ENCODE measurements around the gene PAX8.
A peak's percentile ranks its signal among the peaks of the same experiment; 100 is the strongest.

Gene PAX8

DNA sequence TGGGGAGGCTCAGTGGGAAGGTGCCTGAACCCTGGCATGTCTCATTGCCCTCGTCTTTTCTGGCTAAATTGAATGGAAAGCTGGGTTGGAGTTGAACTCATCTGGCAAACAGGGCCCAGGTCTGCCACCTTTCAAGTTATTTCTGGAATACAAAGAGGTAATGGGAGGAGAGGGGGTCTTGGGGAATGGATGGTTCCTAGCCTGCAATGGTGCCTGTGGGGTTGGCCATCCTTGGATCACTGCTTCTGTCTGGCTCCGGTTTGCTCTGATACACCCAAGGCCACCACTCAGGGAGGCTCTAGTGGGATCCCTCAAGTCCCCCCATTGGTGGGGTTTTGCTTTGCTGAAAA, 59.7 kb downstream of the PAX8 start:
- DNase-seq: no peak

DNA sequence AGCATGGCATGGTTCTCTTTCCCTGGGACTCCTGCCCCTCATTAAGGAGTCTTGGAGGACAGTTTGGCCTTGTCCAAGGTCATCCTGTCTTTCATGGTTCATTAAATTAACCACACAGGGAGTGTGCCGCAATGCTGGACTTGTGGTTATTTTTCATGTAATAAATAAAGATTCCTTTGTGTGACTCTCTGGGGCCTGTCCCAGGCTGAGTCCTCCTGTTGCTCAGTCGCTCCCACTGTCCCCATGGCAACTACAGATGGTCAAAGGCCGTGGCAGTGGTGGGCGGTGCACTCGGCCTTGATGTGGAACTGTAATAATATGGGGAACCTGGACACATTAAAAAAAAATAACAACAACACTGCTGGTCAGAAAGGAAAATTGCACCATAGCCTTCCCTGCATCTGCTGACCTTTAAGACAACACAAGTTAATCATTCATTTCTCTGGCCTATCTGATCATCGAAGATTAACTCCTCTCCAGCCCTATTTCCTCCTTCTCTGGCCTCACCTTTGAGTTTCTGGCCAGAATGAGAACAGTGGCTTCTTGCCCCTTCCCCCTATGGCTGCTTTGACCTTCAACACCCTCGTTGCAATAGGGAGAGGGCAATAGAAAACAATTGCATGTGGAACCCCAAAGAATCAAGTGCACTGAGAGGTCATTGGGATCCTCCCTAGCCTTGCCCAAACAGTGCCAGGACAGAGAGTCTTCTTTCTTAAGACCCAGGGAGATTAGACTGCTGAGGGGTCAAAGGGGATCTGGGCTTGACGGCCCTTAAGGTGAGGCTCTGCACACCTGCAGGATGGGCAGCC, 60.2 kb downstream of the PAX8 start:
- DNase-seq: peak; percentile 48

- DNase-seq: no peak
These were observed 61.1 kb downstream of the PAX8 start for GRCh38 chr2:113217455-113218282.

- no peak for DNase-seq
These were observed 61.7 kb downstream of the PAX8 start for GRCh38 chr2:113216891-113217454.

GRCh38 chr2:113216321-113216720, 62.4 kb downstream of the PAX8 start:
- no peak for DNase-seq

DNA sequence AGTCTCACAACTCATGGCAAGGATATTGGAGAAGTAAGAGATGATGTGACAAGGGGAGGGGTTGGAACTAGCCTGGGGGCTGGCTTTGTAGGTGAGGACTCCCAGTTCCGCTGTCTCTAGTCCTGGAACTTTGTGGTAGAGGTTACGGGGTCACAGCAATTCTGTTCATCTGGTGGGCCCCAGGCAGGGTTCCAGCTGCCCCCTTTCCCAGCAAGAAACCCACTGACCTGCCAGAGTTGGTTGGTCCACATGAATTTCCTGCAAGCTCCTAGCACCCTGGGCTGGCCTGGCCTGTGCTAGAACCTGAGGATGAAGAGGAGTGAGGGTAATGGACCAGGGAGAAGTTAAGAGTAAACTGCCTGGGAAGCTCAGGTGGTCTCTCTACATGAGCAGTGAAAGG, 63.7 kb downstream of the PAX8 start:
- DNase-seq: no peak

DNA sequence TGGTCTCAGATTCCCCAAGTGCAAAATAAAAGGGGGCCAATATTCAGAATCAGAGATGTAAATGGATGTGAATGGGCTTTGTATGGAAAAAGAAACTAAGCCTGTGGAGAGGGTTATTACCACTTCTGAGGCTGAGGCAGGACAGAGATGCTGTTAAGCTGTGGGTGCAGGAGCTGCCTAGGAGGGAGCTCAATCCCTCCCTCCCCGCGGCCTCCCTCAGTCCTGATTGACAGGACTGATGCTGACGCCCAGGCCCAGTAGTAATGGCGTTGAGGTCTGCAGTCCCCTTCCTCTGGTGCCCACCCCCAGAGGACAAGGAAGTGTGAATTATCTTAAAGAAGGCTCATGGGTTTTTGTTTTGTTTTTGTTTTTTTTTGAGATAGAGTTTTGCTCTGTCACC, 64.6 kb downstream of the PAX8 start:
- no peak for DNase-seq

DNA sequence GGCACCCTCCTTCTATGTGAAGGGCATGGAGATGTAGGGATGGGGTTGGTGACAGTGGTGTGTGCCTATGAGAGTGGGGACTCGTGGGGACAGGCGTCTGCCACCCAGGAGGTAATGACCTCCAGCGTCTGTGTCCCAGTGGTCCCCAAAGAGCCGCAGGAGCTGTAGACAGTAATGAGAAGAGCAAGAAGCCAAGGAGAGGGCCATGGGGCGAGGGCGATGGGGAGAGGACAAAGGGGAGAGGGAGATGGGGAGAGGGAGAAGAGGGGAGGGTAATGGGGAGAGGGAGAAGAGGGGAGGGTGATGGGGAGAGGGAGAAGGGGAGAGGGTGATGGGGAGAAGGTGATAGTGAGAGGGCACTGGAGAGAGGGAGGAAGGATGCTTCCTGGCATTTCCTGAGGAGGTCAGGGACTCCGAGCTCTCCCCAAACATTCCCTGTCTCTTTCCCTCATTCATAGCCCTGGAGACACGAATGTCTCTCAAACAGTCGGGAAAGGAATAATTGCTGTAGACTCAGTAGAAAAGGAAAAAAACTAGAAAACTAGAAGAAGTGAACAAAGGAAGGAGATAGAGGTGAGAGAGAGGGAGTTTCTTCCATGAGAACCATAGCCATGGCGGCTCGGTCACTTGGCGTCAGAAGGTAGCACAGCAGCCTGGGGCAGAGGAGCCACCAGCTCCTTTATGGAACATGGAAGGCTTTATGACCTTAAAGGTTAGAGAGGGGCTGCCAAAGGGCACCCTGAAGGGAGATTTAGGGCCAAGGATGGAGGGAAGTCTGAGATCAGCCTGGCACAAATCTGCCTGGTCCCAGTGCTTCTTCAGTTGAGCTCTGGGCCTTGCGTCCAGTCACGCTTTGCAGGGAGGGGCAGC, 65.4 kb downstream of the PAX8 start:
- no peak for DNase-seq

- DNase-seq: peak; percentile 53
These were observed 66.3 kb downstream of the PAX8 start for GRCh38 chr2:113212245-113213060.

GRCh38 chr2:113211226-113212105, 67.3 kb downstream of the PAX8 start:
- no peak for DNase-seq

DNA sequence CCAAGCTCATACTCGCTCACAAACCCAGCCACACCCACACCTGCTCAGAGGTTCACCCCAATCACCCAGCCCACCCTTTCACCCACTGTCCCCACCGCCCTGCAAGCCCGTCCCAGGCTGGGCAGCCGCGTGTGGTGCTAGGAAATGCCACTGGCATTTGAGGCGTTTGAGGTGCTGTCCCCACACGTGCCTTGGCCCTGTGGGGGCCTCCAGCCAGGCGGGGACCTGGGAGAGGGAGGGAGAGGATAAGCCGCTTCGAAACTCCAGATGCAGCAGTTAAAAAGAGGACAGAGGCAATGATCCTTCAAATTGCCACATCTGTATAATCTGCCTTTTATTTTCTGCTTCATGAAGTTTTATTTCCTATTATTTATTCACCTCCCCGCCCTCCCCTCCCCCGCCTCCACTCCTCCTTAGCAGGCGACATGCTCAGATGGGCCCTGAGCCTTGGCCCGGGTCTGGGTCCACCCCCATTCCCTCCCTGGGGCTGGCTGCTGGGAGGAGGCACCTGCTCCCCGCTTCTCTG, 69.0 kb downstream of the PAX8 start:
- no peak for DNase-seq

DNA sequence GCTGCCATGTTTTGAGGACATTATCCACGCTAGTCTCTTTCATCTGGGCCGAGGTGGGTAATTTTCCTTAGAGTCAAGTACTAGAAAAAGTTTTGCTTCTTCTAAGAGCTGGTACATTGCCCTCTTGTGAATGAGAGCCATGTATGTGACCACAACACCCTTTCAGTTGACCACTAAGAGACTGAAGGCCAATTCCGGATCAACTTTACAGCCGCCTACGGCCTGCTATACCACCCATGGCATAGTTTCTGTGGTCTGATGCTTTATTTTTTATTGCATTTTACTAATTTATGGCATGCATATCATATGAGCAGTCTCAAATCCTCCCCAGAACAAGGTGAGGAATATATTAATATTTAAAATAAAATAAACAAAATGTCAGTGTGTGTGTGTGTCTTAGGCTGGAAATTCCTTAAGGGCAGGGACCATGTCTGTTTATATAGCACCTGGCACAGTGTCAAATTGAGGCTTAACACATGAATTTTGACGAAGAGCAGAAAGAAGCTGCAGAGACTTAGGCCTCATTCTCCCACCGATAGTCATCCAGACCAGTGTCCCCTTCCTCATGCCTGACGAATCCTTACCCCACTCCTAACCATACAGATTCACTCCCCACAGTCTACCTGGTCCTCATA, 69.6 kb downstream of the PAX8 start:
- DNase-seq: no peak

- no peak for DNase-seq
These were observed 70.3 kb downstream of the PAX8 start for GRCh38 chr2:113208396-113208795.

DNA sequence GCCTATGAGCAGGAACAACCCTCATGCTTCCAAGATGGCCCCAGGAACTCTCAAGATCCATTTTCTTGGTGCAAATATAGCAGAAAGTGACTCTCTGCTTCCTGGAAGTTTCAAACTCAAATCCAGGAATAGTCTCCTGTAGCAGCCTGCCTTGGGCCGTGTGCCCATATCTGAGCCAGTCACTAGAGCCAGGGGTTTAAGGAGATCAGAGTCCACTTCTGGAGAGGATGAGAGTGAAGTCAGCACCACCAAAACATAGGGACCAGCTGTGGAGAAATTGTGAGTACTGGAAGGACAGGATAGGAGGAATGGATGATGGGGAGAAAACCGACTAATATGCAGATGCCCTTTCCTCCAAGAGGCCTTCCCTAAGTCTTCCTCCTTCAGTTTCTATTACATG, 71.7 kb downstream of the PAX8 start:
- DNase-seq: no peak

- no peak for DNase-seq
These were observed 72.5 kb downstream of the PAX8 start for GRCh38 chr2:113206251-113206650.

DNA sequence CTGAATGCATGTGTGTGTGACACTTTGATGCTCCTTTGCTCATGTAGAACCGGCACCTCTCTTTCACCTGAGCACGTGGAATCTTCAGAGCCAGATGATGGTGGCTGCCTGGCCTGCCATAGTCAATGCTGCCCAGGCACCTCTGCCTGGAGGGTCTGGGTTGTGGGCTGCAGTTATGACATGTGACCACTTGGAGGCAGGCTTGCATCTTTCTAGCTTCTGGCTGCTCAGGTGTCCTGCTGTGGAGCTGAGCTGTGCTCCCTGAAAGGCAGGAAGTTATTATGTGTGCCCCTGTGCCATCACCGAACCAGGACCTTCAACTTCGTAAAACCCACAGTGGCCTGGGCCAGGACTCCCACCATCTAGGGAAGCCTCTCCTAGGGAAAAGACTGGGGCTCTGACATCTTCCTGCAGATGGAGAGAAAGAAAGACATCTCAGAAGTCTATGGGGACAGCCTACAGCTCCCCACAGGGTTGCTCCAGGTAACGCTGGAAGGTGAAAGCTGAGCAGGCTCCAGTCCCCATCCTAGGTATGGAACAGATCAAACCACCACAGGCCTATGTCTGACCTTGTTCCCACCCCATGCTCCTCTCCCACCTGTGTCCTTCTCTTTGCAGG, 74.7 kb downstream of the PAX8 start:
- DNase-seq: peak; percentile 73

DNA sequence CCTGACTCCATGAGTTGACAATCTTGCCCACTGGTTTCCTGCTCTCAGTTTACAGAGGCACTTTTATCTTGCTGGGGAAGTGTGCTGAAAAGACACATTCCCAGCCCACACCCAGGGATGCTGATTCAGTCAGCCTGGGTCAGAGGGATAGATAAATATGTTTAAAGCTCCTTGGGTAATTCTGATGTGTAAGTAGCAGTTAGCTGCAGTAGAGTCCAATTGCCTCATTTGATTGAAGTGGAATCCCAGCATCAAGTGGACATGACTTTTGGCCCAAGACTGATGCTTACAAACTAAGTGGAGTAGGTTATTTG, 75.5 kb downstream of the PAX8 start:
- DNase-seq: no peak

DNA sequence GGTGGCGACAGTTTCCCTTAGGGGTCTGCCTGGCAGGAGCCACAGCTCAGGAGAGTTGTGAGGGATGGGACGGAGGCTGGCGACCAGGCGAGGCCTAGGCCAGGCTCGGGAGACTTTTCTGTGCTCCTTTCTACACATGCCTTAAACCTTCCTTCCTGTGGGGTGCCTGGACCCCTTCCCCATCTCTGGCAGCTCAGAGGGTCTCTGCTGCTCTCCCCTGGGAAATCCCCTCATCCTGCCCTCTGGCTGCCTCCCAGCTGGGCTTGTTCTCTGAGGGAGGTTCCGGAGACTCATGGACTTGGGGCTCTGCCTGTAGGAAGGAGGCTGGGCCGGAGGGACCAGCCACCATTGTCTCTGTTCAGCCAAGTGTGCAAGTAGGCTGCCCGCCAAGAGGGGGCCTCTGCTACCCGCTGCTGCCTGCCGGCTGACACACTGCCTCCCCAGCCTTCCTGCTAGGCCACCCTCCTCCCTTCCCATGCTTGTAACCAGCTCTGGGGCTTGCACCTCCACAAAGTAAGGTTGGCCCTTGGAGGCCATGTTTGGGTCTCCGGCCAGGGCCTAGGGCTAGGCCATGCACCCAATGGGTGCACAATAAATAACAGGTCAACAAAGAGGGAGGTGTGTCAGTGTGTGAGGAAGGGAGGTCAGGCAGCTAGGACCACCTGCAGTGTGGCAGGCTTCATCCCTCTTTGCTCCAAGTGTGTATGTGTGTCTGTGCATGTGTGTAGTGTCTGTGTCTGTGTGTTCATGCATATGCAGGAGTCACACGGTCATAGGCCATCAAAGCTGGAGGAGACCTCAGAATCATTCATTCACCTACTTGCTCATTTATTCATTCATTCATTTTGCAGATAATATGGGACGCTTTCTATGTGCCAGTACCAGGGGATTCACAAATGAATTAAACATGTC, 76.2 kb downstream of the PAX8 start:
- no peak for DNase-seq
